Liver (tissue), 9 donors: Measurements from ENCODE around the gene PDE3B. TPM values are rescaled to one million over a fixed set of nuclear protein-coding genes. Genes with fewer than 3 reads are reported as not detected.

Experiments used
- DNase-seq: peaks from one replicate; pipeline ENCODE4 v3.0.0-alpha.2; 2017; ENCODE audit warnings: low spot score
- H3K27ac ChIP-seq, 2 donors: one replicate each; pipeline ENCODE4 v1.7.0; 2013; ENCODE audit warnings: inconsistent platforms in 2 of 2, low read length in 2 of 2, control low read depth in 1 of 2, low read depth in 1 of 2, mild to moderate bottlenecking in 1 of 2
- H3K27me3 ChIP-seq, 4 donors: one replicate each; pipeline versions ENCODE4 v1.6.1 to v1.7.0; 2013; ENCODE audit warnings: low read length in 3 of 4, inconsistent platforms in 1 of 4, mild to moderate bottlenecking in 1 of 4, moderate library complexity in 1 of 4; ENCODE audit not compliant: control insufficient read depth in 4 of 4, insufficient read depth in 4 of 4
- H3K36me3 ChIP-seq, 4 donors: one replicate each; pipeline versions ENCODE4 v1.6.1 to v1.7.0; 2013; ENCODE audit warnings: low read length in 3 of 4, mild to moderate bottlenecking in 3 of 4, low read depth in 1 of 4, moderate library complexity in 1 of 4; ENCODE audit not compliant: control insufficient read depth in 4 of 4, insufficient read depth in 3 of 4
- H3K4me1 ChIP-seq, 4 donors: one replicate each; pipeline versions ENCODE4 v1.6.1 to v1.7.0; 2013; ENCODE audit warnings: low read length in 3 of 4, mild to moderate bottlenecking in 3 of 4, moderate library complexity in 1 of 4; ENCODE audit not compliant: control insufficient read depth in 4 of 4, insufficient read depth in 4 of 4
- H3K4me3 ChIP-seq, 3 donors: one replicate each; pipeline versions ENCODE4 v1.6.1 to v1.7.0; 2013; ENCODE audit warnings: low read length in 3 of 3, control low read depth in 1 of 3, low read depth in 1 of 3, mild to moderate bottlenecking in 1 of 3
- H3K9ac ChIP-seq, 2 donors: one replicate each; pipeline ENCODE4 v1.7.0; 2013; ENCODE audit warnings: low read length in 2 of 2, mild to moderate bottlenecking in 2 of 2, moderate library complexity in 2 of 2, control low read depth in 1 of 2, low read depth in 1 of 2
- H3K9me3 ChIP-seq, 4 donors: one replicate each; pipeline versions ENCODE4 v1.6.1 to v1.7.0; 2013; ENCODE audit warnings: low read length in 3 of 4; ENCODE audit not compliant: control insufficient read depth in 4 of 4
- ATF3 ChIP-seq: IDR thresholded peaks from 2 replicates; pipeline ENCODE4 v1.6.1; 2016; ENCODE audit warnings: antibody characterized with exemption
- EGR1 ChIP-seq, 2 donors: IDR thresholded peaks; 2 replicates each; pipeline ENCODE4 v1.6.1; 2016 to 2018; ENCODE audit warnings: antibody characterized with exemption in 2 of 2, low read depth in 2 of 2
- FOXA1 ChIP-seq: IDR thresholded peaks from 2 replicates; pipeline ENCODE4 v1.6.1; 2016; ENCODE audit warnings: antibody characterized with exemption
- HNF4A ChIP-seq, 2 donors: conservative IDR thresholded peaks; 2 replicates each; pipeline ENCODE4 v1.6.1; 2016; ENCODE audit warnings: antibody characterized with exemption in 2 of 2, mild to moderate bottlenecking in 2 of 2
- HNF4G ChIP-seq: IDR thresholded peaks from 2 replicates; pipeline ENCODE4 v1.6.1; 2016; ENCODE audit warnings: antibody characterized with exemption
- JUND ChIP-seq, 2 donors: IDR thresholded peaks; 2 replicates each; pipeline ENCODE4 v1.6.1; 2016; ENCODE audit warnings: antibody characterized with exemption in 2 of 2
- MAX ChIP-seq: IDR thresholded peaks from 2 replicates; pipeline ENCODE4 v1.6.1; 2016; ENCODE audit warnings: antibody characterized with exemption
- NR2F2 ChIP-seq: IDR thresholded peaks from 2 replicates; pipeline ENCODE4 v1.6.1; 2016; ENCODE audit warnings: antibody characterized with exemption
- RAD21 ChIP-seq, 2 donors: IDR thresholded peaks; 2 replicates each; pipeline ENCODE4 v1.6.1; 2016; ENCODE audit warnings: antibody characterized with exemption in 2 of 2, mild to moderate bottlenecking in 2 of 2
- REST ChIP-seq: IDR thresholded peaks from 2 replicates; pipeline ENCODE4 v1.6.1; 2016; ENCODE audit warnings: antibody characterized with exemption, mild to moderate bottlenecking
- RXRA ChIP-seq, 2 donors: IDR thresholded peaks; 2 replicates each; pipeline ENCODE4 v1.6.1; 2017 to 2018; ENCODE audit warnings: antibody characterized with exemption in 2 of 2, mild to moderate bottlenecking in 1 of 2
- SP1 ChIP-seq: IDR thresholded peaks from 2 replicates; pipeline ENCODE4 v1.6.1; 2018; ENCODE audit warnings: antibody characterized with exemption, mild to moderate bottlenecking
- TAF1 ChIP-seq: conservative IDR thresholded peaks from 2 replicates; pipeline ENCODE4 v1.6.1; 2016; ENCODE audit warnings: antibody characterized with exemption, mild to moderate bottlenecking
- YY1 ChIP-seq: IDR thresholded peaks from 2 replicates; pipeline ENCODE4 v1.6.1; 2016; ENCODE audit warnings: antibody characterized with exemption, mild to moderate bottlenecking
- ZBTB33 ChIP-seq: IDR thresholded peaks from 2 replicates; pipeline ENCODE4 v1.6.1; 2016; ENCODE audit warnings: antibody characterized with exemption
- WGBS: extraction: QIAGEN DNeasy Blood & Tissue Kit; methylation state at CpG from one replicate; pipeline ENCODE4 v1.1.7; 2013; 5-methylcytosine and 5-hydroxymethylcytosine counted together
- polyA plus RNA-seq, 2 donors: library from polyadenylated mRNA; stranded (reverse) in 1 of 2; unstranded in 1 of 2; fragments of 200-250 nt in 1 of 2; fragments of >200 nt in 1 of 2; fragmentation: Nextera tagmentation in 1 of 2; extraction: Ambion mirVana in 1 of 2; gene quantifications; one replicate each; pipeline versions ENCODE4 v1.2.1 to v1.2.3, GENCODE V29; 2013 to 2015
- total RNA-seq, 2 donors: library from RNA; depleted of rRNA; stranded (reverse); fragments of >200 nt; gene quantifications; one replicate each; pipeline ENCODE4 v1.2.3, GENCODE V29; 2014
- donor health status: healthy.
- donor health status: healthy.
- donor health status: healthy.
- donor health status: healthy.
- donor health status: healthy.

PDE3B gene
- total and polyA plus RNA-seq, 4 donors = 11.3 to 43.1 (median 21.7) TPM

DNA sequence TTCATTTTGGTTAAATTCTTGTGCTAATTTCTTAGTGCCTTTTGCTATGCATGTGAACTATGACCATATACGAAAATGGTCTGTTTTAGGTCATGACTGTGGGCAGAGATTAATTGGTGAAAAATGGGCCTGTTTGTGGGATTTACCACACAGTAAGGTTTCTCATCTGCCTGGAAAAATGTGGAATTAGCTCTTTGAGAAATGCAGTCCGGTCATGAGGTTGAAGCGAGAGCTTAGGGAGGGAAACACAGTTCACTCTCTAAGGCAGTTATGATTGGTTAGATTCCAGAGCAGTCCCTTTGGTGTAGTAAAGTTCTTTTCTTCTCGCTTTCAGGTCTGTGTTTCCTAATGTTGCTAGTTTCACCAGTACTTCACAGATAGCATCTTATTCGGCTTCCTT lies 1.2 kb upstream of the PDE3B start:
- WGBS = 42% methylated on average over 5 of the region's 5 CpGs
- no peaks in the 10 kb centered on the region for H3K27me3 ChIP-seq
- H3K9ac ChIP-seq = peak overlapping the region in 1 of 2 donors; percentile 69
- no peaks in the 10 kb centered on the region for H3K36me3 ChIP-seq
- DNase-seq = no peak
- H3K9me3 ChIP-seq = no peaks in the 10 kb centered on the region
- peak overlapping the region; percentile 79 to 84 (median 83) for H3K4me3 ChIP-seq
- peaks cover 1 to 37% (median 14%) of the 10 kb centered on the region in 4 donors for H3K4me1 ChIP-seq
- H3K27ac ChIP-seq = peak overlapping the region; percentile 92 to 98
- no peak for TF ChIP-seq SP1
- TF ChIP-seq ZBTB33 = no peak
- no peak for TF ChIP-seq FOXA1
- TF ChIP-seq RAD21 (IDR thresholded peaks at IDR 0.05) = no peak
- no peak for TF ChIP-seq EGR1 (IDR thresholded peaks at IDR 0.05; ENCODE audit: low read depth in 2 of 2)
- no peak for TF ChIP-seq ATF3
- TF ChIP-seq NR2F2 = no peak
- TF ChIP-seq REST = no peak
- TF ChIP-seq HNF4A (conservative IDR thresholded peaks at IDR 0.05) = peak in 1 of 2 donors; percentile 24
- TF ChIP-seq JUND (IDR thresholded peaks at IDR 0.05) = no peak
- peak in 1 of 2 donors; percentile 23 for TF ChIP-seq RXRA (IDR thresholded peaks at IDR 0.05)
- no peak for TF ChIP-seq TAF1
- no peak for TF ChIP-seq HNF4G

GRCh38 chr11:14642873-14643696 lies 519 bp upstream of the PDE3B start:
- Histone ChIP-seq H3K36me3 (no peaks in the 10 kb centered on the region), H3K27me3 (no peaks in the 10 kb centered on the region), H3K9ac (peak overlapping the region; percentile 80 to 94), H3K27ac (peak overlapping the region; percentile 92 to 98), H3K9me3 (no peaks in the 10 kb centered on the region), H3K4me1 (peaks cover 1 to 37% (median 13%) of the 10 kb centered on the region in 4 donors), H3K4me3 (peak overlapping the region; percentile 79 to 84 (median 83))
- DNase-seq = no peak
- TF ChIP-seq HNF4G (no peak), MAX (peak; percentile 42), ZBTB33 (no peak), YY1 (peak; percentile 34), HNF4A (conservative IDR thresholded peaks at IDR 0.05) (no peak), ATF3 (no peak)
- WGBS = 20% methylated on average over 52 of the region's 52 CpGs
